ENCODE measurements around the gene PRKAR2B. TPM values are rescaled to one million over a fixed set of nuclear protein-coding genes. Genes with fewer than 3 reads are reported as not detected.

PRKAR2B gene
- polyA plus RNA-seq, 3 donors, result 2.5 to 5.6 (median 3.5) TPM

- intact Hi-C loops (cut with micrococcal nuclease), result loop anchor here (10.0 kb wide), 2 partner anchors 296 to 734 kb away; partner anchors contain the start of genes DLD (in 1 of the 2) and PIK3CG (in 1 of the 2)
- no peaks in the 10 kb centered on the region for H3K4me1 ChIP-seq (ENCODE audit: control insufficient read depth in 1 of 2, insufficient read depth in 2 of 2, low read length in 2 of 2)
- no peak overlapping the region for H3K4me3 ChIP-seq (replicated peaks in 1 of 3; ENCODE audit: low read depth in 2 of 3, low read length in 3 of 3)
- TF ChIP-seq CTCF (IDR thresholded peaks at IDR 0.05), result no peak
- no peak overlapping the region for H3K9ac ChIP-seq (ENCODE audit: insufficient read depth, low read length, poor library complexity, severe bottlenecking)
- H3K36me3 Mint-ChIP-seq, result peaks cover 20 to 29% of the 10 kb centered on the region in 2 donors
- WGBS (ENCODE audit: insufficient coverage), result no CpG with 5 or more reads among the region's 2 CpGs
- no peaks in the 10 kb centered on the region for H4K20me1 ChIP-seq (ENCODE audit: insufficient read depth, low read length)
- no peak overlapping the region for H3K27ac ChIP-seq (ENCODE audit: low read depth in 1 of 2, low read length in 2 of 2)
- H3K27me3 Mint-ChIP-seq (ENCODE audit: low read depth in 3 of 3), result peaks cover 0 to 1% (median 0%) of the 10 kb centered on the region in 3 donors
- H3K4me3 Mint-ChIP-seq, result no peak overlapping the region
- no peaks in the 10 kb centered on the region for H3K27me3 ChIP-seq (ENCODE audit: control insufficient read depth in 2 of 2, insufficient read depth in 2 of 2, low read length in 2 of 2)
- no peak overlapping the region for H3K4me2 ChIP-seq (replicated peaks; ENCODE audit: extremely low read depth, low read length, poor library complexity, severe bottlenecking)
- H3K27ac Mint-ChIP-seq, result no peak overlapping the region
- H3K36me3 ChIP-seq (replicated peaks in 1 of 2; ENCODE audit: control insufficient read depth in 1 of 2, insufficient read depth in 2 of 2, low read length in 2 of 2), result peaks cover 0 to 25% of the 10 kb centered on the region in 2 donors
- DNase-seq, result no peak
- H3K79me2 ChIP-seq (ENCODE audit: insufficient read depth, low read length), result no peaks in the 10 kb centered on the region
- H3K9me3 Mint-ChIP-seq, result no peaks in the 10 kb centered on the region
- no peak overlapping the region for H2AFZ ChIP-seq (ENCODE audit: insufficient read depth, low read depth, low read length, poor library complexity, severe bottlenecking)
- H3K4me1 Mint-ChIP-seq, result no peaks in the 10 kb centered on the region
- no peaks in the 10 kb centered on the region for H3K9me3 ChIP-seq (replicated peaks in 1 of 2; ENCODE audit: control insufficient read depth in 1 of 2, insufficient read depth in 1 of 2, low read length in 2 of 2)
Observed at GRCh38 chr7:107160389-107160788, 115.9 kb downstream of the PRKAR2B start.

- no peak overlapping the region for H3K27ac Mint-ChIP-seq
- WGBS (ENCODE audit: insufficient coverage), result no CpG with 5 or more reads among the region's 3 CpGs
- H3K79me2 ChIP-seq (ENCODE audit: insufficient read depth, low read length), result no peaks in the 10 kb centered on the region
- H2AFZ ChIP-seq (ENCODE audit: insufficient read depth, low read depth, low read length, poor library complexity, severe bottlenecking), result no peak overlapping the region
- no peak for DNase-seq
- H4K20me1 ChIP-seq (ENCODE audit: insufficient read depth, low read length), result no peaks in the 10 kb centered on the region
- intact Hi-C loops (cut with micrococcal nuclease), result loop anchor here (10.0 kb wide), 2 partner anchors 297 to 733 kb away; partner anchors contain the start of genes DLD (in 1 of the 2) and PIK3CG (in 1 of the 2)
- no peak overlapping the region for H3K27ac ChIP-seq (ENCODE audit: low read depth in 1 of 2, low read length in 2 of 2)
- no peaks in the 10 kb centered on the region for H3K4me1 Mint-ChIP-seq
- H3K4me1 ChIP-seq (ENCODE audit: control insufficient read depth in 1 of 2, insufficient read depth in 2 of 2, low read length in 2 of 2), result no peaks in the 10 kb centered on the region
- TF ChIP-seq CTCF (IDR thresholded peaks at IDR 0.05), result no peak
- peaks cover 14 to 24% of the 10 kb centered on the region in 2 donors for H3K36me3 Mint-ChIP-seq
- no peak overlapping the region for H3K4me2 ChIP-seq (replicated peaks; ENCODE audit: extremely low read depth, low read length, poor library complexity, severe bottlenecking)
- H3K4me3 ChIP-seq (replicated peaks in 1 of 3; ENCODE audit: low read depth in 2 of 3, low read length in 3 of 3), result no peak overlapping the region
- no peak overlapping the region for H3K9ac ChIP-seq (ENCODE audit: insufficient read depth, low read length, poor library complexity, severe bottlenecking)
- H3K9me3 Mint-ChIP-seq, result no peaks in the 10 kb centered on the region
- peaks cover 0 to 1% (median 0%) of the 10 kb centered on the region in 3 donors for H3K27me3 Mint-ChIP-seq (ENCODE audit: low read depth in 3 of 3)
- H3K9me3 ChIP-seq (replicated peaks in 1 of 2; ENCODE audit: control insufficient read depth in 1 of 2, insufficient read depth in 1 of 2, low read length in 2 of 2), result no peaks in the 10 kb centered on the region
- no peaks in the 10 kb centered on the region for H3K27me3 ChIP-seq (ENCODE audit: control insufficient read depth in 2 of 2, insufficient read depth in 2 of 2, low read length in 2 of 2)
- H3K4me3 Mint-ChIP-seq, result no peak overlapping the region
- H3K36me3 ChIP-seq (replicated peaks in 1 of 2; ENCODE audit: control insufficient read depth in 1 of 2, insufficient read depth in 2 of 2, low read length in 2 of 2), result peaks cover 0 to 25% of the 10 kb centered on the region in 2 donors
Observed at GRCh38 chr7:107161415-107161814, 116.9 kb downstream of the PRKAR2B start.

Data from CD14-positive monocyte (primary cell).